ENCODE measurements around the gene MKLN1. TPM values are rescaled to one million over a fixed set of nuclear protein-coding genes. Genes with fewer than 3 reads are reported as not detected.
A peak's percentile ranks its signal among the peaks of the same experiment; 100 is the strongest.

The MKLN1 gene
- total RNA-seq, 1 experiment from 2014 or later = 34.3 TPM

- TF ChIP-seq, protein P1, sequence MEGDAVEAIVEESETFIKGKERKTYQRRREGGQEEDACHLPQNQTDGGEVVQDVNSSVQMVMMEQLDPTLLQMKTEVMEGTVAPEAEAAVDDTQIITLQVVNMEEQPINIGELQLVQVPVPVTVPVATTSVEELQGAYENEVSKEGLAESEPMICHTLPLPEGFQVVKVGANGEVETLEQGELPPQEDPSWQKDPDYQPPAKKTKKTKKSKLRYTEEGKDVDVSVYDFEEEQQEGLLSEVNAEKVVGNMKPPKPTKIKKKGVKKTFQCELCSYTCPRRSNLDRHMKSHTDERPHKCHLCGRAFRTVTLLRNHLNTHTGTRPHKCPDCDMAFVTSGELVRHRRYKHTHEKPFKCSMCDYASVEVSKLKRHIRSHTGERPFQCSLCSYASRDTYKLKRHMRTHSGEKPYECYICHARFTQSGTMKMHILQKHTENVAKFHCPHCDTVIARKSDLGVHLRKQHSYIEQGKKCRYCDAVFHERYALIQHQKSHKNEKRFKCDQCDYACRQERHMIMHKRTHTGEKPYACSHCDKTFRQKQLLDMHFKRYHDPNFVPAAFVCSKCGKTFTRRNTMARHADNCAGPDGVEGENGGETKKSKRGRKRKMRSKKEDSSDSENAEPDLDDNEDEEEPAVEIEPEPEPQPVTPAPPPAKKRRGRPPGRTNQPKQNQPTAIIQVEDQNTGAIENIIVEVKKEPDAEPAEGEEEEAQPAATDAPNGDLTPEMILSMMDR (conservative IDR thresholded peaks at IDR 0.05) = peak; percentile 74
- Histone ChIP-seq H2BK20ac (ENCODE audit: low read depth, low read length, poor library complexity, severe bottlenecking) (no peak overlapping the region), H2BK12ac (ENCODE audit: insufficient read length, low read depth, low read length) (no peak overlapping the region), H3K4ac (ENCODE audit: low read depth, low read length) (no peak overlapping the region), H3K27ac (ENCODE audit: insufficient read length, low read depth, low read length) (no peak overlapping the region), H4K91ac (ENCODE audit: insufficient read length, low read depth, low read length) (no peak overlapping the region), H3K79me2 (ENCODE audit: insufficient read depth, low read length) (peaks cover 10% of the 10 kb centered on the region; the same call in 1 of the 2 replicates), H4K20me1 (ENCODE audit: control insufficient read depth, insufficient read depth, insufficient read length) (peaks cover 3% of the 10 kb centered on the region), H3K79me1 (ENCODE audit: insufficient read depth, low read depth, low read length, poor library complexity, severe bottlenecking) (peaks cover 10% of the 10 kb centered on the region), H2AK5ac (ENCODE audit: insufficient read length, low read length) (no peak overlapping the region), H3K56ac (ENCODE audit: insufficient read length, low read depth, low read length) (no peak overlapping the region), H3T11ph (ENCODE audit: low read length) (no peak overlapping the region), H3K23me2 (ENCODE audit: insufficient read length, low read depth, low read length, poor library complexity, severe bottlenecking) (no peaks in the 10 kb centered on the region), H2BK5ac (ENCODE audit: insufficient read length, low read length) (no peak overlapping the region), H3K23ac (ENCODE audit: insufficient read length, low read depth, low read length) (no peak overlapping the region), H3K4me2 (ENCODE audit: insufficient read depth, insufficient read length, low read length) (no peak overlapping the region), H3K9ac (ENCODE audit: extremely low read depth, insufficient read length, low read length) (no peak overlapping the region), H2BK120ac (ENCODE audit: low read depth, low read length, poor library complexity, severe bottlenecking) (no peak overlapping the region), H3K4me1 (ENCODE audit: insufficient read depth, low read length) (no peaks in the 10 kb centered on the region), H3K27me3 (ENCODE audit: insufficient read depth, low read length) (no peaks in the 10 kb centered on the region), H3K9me3 (ENCODE audit: control insufficient read depth, low read depth, low read length) (no peaks in the 10 kb centered on the region), H3K14ac (ENCODE audit: insufficient read depth, low read length) (no peak overlapping the region), H2AFZ (ENCODE audit: low read length) (no peak overlapping the region), H4K8ac (replicated peaks; ENCODE audit: insufficient read length, low read depth, low read length) (no peak overlapping the region), H3K18ac (ENCODE audit: insufficient read length, low read depth, low read length) (no peak overlapping the region), H4K5ac (ENCODE audit: insufficient read length, low read depth, low read length) (no peak overlapping the region), H2BK15ac (ENCODE audit: low read depth, low read length) (no peak overlapping the region)
- H3K4me1 Mint-ChIP-seq = peaks cover 36 to 62% of the 10 kb centered on the region in 2 experiments
- peaks cover 85 to 95% (median 95%) of the 10 kb centered on the region in 3 experiments for H3K36me3 Mint-ChIP-seq (ENCODE audit: insufficient read depth in 1 of 3, low read depth in 3 of 3)
- no CpG with 5 or more reads among the region's 14 CpGs for WGBS (ENCODE audit: extremely low coverage, insufficient read length, low lambda C conversion rate)
- H3K27me3 Mint-ChIP-seq (ENCODE audit: low read depth) = peaks cover 2% of the 10 kb centered on the region
- H3K27ac Mint-ChIP-seq = peak overlapping the region; percentile 52 to 99 (median 79)
- DNase-seq = no peak
- H3K4me3 Mint-ChIP-seq = peak overlapping the region in 1 of 2 experiments; percentile 48; a peak in 1 of 5 replicates
- no peaks in the 10 kb centered on the region; a peak in 1 of 5 replicates for H3K9me3 Mint-ChIP-seq
These were observed 180.1 kb downstream of the MKLN1 start for GRCh38 chr7:131507592-131508331.
